PC-3 (cell line): ENCODE data around the gene PPP1R8. TPM values are rescaled to one million over a fixed set of nuclear protein-coding genes. Genes with fewer than 3 reads are reported as not detected.

Source experiments
- ATAC-seq: fragments of 200-7000 bp; cut with Tn5 transposase; 2 replicates; pipeline ENCODE4 v1.9.1; 2020; ENCODE audit warnings: mild to moderate bottlenecking, moderate library complexity
- BruUV-seq: library from RNA; stranded (reverse); fragments of 400-500 nt; replicated peaks from 2 replicates; lab custom pipeline; 2021; lab: Mats Ljungman, UMichigan
- CTCF ChIA-PET: fragments of 300-600 bp; sonication (Branson Sonifier 250); formaldehyde crosslinking; loops from one replicate; lab custom pipeline; 2022; ENCODE audit warnings: antibody characterized with exemption; lab: Charles Lee
- POLR2A ChIA-PET: fragments of 300-600 bp; sonication (Branson Sonifier 250); formaldehyde crosslinking; loops from one replicate; lab custom pipeline; 2022; ENCODE audit warnings: antibody characterized with exemption; ENCODE audit not compliant: unreplicated experiment; lab: Charles Lee
- DNase-seq: peaks from one replicate; pipeline ENCODE4 v3.0.0-alpha.2; 2015
- H2AFZ ChIP-seq: fragments of 300-600 bp; sonication (generic); 2 replicates; pipeline ENCODE4 v1.6.0; 2016; ENCODE audit warnings: antibody characterized with exemption, low read length
- H3F3A ChIP-seq: fragments of 300-600 bp; sonication (generic); one replicate; pipeline ENCODE4 v1.6.0; 2017; ENCODE audit warnings: antibody characterized with exemption, low read length, control low read depth, mild to moderate bottlenecking; ENCODE audit not compliant: unreplicated experiment
- H3K27ac ChIP-seq: fragments of 300-600 bp; sonication (generic); 2 replicates; pipeline ENCODE4 v1.5.1; 2016; ENCODE audit warnings: mild to moderate bottlenecking, low read length
- H3K27me3 ChIP-seq: fragments of 300-600 bp; sonication (generic); 2 replicates; pipeline ENCODE4 v1.6.1; 2016; ENCODE audit warnings: low read length, mixed read lengths
- H3K36me3 ChIP-seq: fragments of 300-600 bp; sonication (generic); 2 replicates; pipeline ENCODE4 v1.6.1; 2016; ENCODE audit warnings: low read depth, mixed run types, low read length, mixed read lengths
- H3K4me1 ChIP-seq: fragments of 300-600 bp; sonication (generic); 2 replicates; pipeline ENCODE4 v1.5.1; 2016; ENCODE audit warnings: low read length; ENCODE audit not compliant: insufficient read depth
- H3K4me2 ChIP-seq: fragments of 300-600 bp; sonication (generic); 2 replicates; pipeline ENCODE4 v1.6.0; 2016; ENCODE audit warnings: low read length
- H3K4me3 ChIP-seq: fragments of 300-600 bp; sonication (generic); 2 replicates; pipeline ENCODE4 v1.5.1; 2016; ENCODE audit warnings: mild to moderate bottlenecking, low read length, mixed read lengths
- H3K79me2 ChIP-seq: fragments of 300-600 bp; sonication (generic); 2 replicates; pipeline ENCODE4 v1.6.1; 2017; ENCODE audit warnings: low read length, mixed read lengths
- H3K9ac ChIP-seq: fragments of 300-600 bp; sonication (generic); 2 replicates; pipeline ENCODE4 v1.6.0; 2016; ENCODE audit warnings: mild to moderate bottlenecking, low read length
- H3K9me2 ChIP-seq: fragments of 300-600 bp; sonication (generic); replicated peaks from 2 replicates; pipeline ENCODE4 v1.6.1; 2016; ENCODE audit warnings: mixed run types, low read length, mixed read lengths
- H3K9me3 ChIP-seq: fragments of 300-600 bp; sonication (generic); 2 replicates; pipeline ENCODE4 v1.6.1; 2016; ENCODE audit warnings: low read length, mixed read lengths
- H4K20me1 ChIP-seq: fragments of 300-600 bp; sonication (generic); 2 replicates; pipeline ENCODE4 v1.6.1; 2016; ENCODE audit warnings: low read length, mixed read lengths
- CTCF ChIP-seq: fragments of 300-600 bp; sonication (generic); conservative IDR thresholded peaks from 2 replicates; pipeline ENCODE4 v1.5.1; 2017; ENCODE audit warnings: antibody characterized with exemption, low read depth, mild to moderate bottlenecking, low read length
- EZH2 ChIP-seq: fragments of 300-600 bp; sonication (generic); IDR thresholded peaks from one replicate; pipeline ENCODE4 v1.6.1; 2017; ENCODE audit warnings: antibody characterized with exemption, mild to moderate bottlenecking, low read length; ENCODE audit not compliant: unreplicated experiment
- EZH2phosphoT487 ChIP-seq: fragments of 300-600 bp; sonication (generic); IDR thresholded peaks from 2 replicates; pipeline ENCODE4 v1.6.1; 2018; ENCODE audit warnings: mild to moderate bottlenecking, antibody characterized with exemption, low read length, borderline replicate concordance
- intact Hi-C: fragments of 100-400 bp; cut with micrococcal nuclease; formaldehyde crosslinking; loops from 2 replicates; pipeline ENCODE4 v1.9.0; 2023
- total RNA-seq: library from RNA; depleted of rRNA; stranded (reverse); fragments of >200 nt; gene quantifications from 2 replicates; pipeline ENCODE4 v1.2.3, GENCODE V29; 2014

Gene PPP1R8
- total RNA-seq, 1 experiment from 2014 or later = 85.0 TPM

GRCh38 chr1:27868556-27868931 is 38.0 kb downstream of the PPP1R8 start:
- Histone ChIP-seq H3K4me1 (peaks cover 15% of the 10 kb centered on the region), H3K27me3 (no peaks in the 10 kb centered on the region), H3K9ac (no peak overlapping the region), H3K4me3 (no peak overlapping the region), H3K9me3 (no peaks in the 10 kb centered on the region), H4K20me1 (no peaks in the 10 kb centered on the region), H3K27ac (no peak overlapping the region), H3K9me2 (no peaks in the 10 kb centered on the region), H3F3A (no peaks in the 10 kb centered on the region), H3K4me2 (no peak overlapping the region), H2AFZ (no peak overlapping the region), H3K79me2 (no peaks in the 10 kb centered on the region), H3K36me3 (no peaks in the 10 kb centered on the region)
- POLR2A ChIA-PET = no interaction called here
- DNase-seq (no peak), ATAC-seq (no peak)
- BruUV-seq = no TSS peak
- CTCF ChIA-PET = no interaction called here
- intact Hi-C loops = no loop called here
- TF ChIP-seq EZH2phosphoT487 (no peak), CTCF (no peak), EZH2 (no peak)

GRCh38 chr1:27868932-27869718 is 38.5 kb downstream of the PPP1R8 start:
- no peak overlapping the region for H3K9ac ChIP-seq
- H2AFZ ChIP-seq = no peak overlapping the region

More at GRCh38 chr1:27868932-27869718, 38.5 kb downstream of the PPP1R8 start:
- intact Hi-C loops = no loop called here
- H3K9me3 ChIP-seq = no peaks in the 10 kb centered on the region
- CTCF ChIA-PET = no interaction called here
- POLR2A ChIA-PET = no interaction called here
- no peaks in the 10 kb centered on the region for H3F3A ChIP-seq
- no peak overlapping the region for H3K27ac ChIP-seq
- no peaks in the 10 kb centered on the region for H3K9me2 ChIP-seq
- ATAC-seq (no peak), DNase-seq (no peak)
- no peaks in the 10 kb centered on the region for H4K20me1 ChIP-seq
- no TSS peak for BruUV-seq
- H3K27me3 ChIP-seq = no peaks in the 10 kb centered on the region
- H3K4me1 ChIP-seq = peaks cover 9% of the 10 kb centered on the region
- H3K4me2 ChIP-seq = no peak overlapping the region
- no peak for TF ChIP-seq EZH2phosphoT487
- TF ChIP-seq EZH2 = no peak
- no peak for TF ChIP-seq CTCF
- no peaks in the 10 kb centered on the region for H3K36me3 ChIP-seq
- no peak overlapping the region for H3K4me3 ChIP-seq
- no peaks in the 10 kb centered on the region for H3K79me2 ChIP-seq
